Lung microvascular endothelial cell (primary cell): Measurements from ENCODE around the gene GFER. TPM values are rescaled to one million over a fixed set of nuclear protein-coding genes. Genes with fewer than 3 reads are reported as not detected.
"Not testable (repeated sequence)": the region's sequence is repeated elsewhere in the genome, so short reads cannot be mapped to it uniquely, and the experiment has no call there.

ENCODE experiments used
- DNase-seq, 2 donors: peaks; one replicate each; pipeline versions ENCODE4 v3.0.0 to v3.0.0-alpha.2; 2010; ENCODE audit warnings: low read depth in 2 of 2
- total RNA-seq: library from RNA; depleted of rRNA; stranded (reverse); fragments of >200 nt; gene quantifications from 2 replicates; pipeline ENCODE4 v1.2.1, GENCODE V29; 2014

Gene GFER
- total RNA-seq, 1 donor from 2014 or later: 8.1 TPM

- DNase-seq: peak in 1 of 2 donors; percentile 81
Measured at GRCh38 chr16:2005646-2006045, 21.7 kb downstream of the GFER start.

GRCh38 chr16:2006317-2006716 is 22.3 kb downstream of the GFER start:
- no peak for DNase-seq

- no peak for DNase-seq
Measured at GRCh38 chr16:2007081-2007836, 23.3 kb downstream of the GFER start.

GRCh38 chr16:2008009-2008526 is 24.1 kb downstream of the GFER start:
- peak in 1 of 2 donors; percentile 69 for DNase-seq

- peak in 1 of 2 donors; percentile 26 for DNase-seq
Measured at GRCh38 chr16:2008631-2009163, 24.7 kb downstream of the GFER start.

- DNase-seq: no peak
Measured at GRCh38 chr16:2009164-2009711, 25.2 kb downstream of the GFER start.

GRCh38 chr16:2009791-2010510 is 26.0 kb downstream of the GFER start, which contains the start of gene ZNF598:
Gene ZNF598 (minus strand): TSS chr16:2009821.
- peak; percentile 90 to 93 for DNase-seq

GRCh38 chr16:2011726-2012125 is 27.7 kb downstream of the GFER start:
- not testable (repeated sequence) for DNase-seq

- no peak for DNase-seq
Measured at GRCh38 chr16:2013527-2013926, 29.5 kb downstream of the GFER start.

GRCh38 chr16:2015117-2015946 is 31.3 kb downstream of the GFER start:
- DNase-seq: no peak

GRCh38 chr16:2015947-2016208 is 31.9 kb downstream of the GFER start:
- DNase-seq: no peak

GRCh38 chr16:2016407-2016922 is 32.5 kb downstream of the GFER start:
- DNase-seq: no peak

GRCh38 chr16:2019518-2019920 is 35.5 kb downstream of the GFER start, which contains the start of gene NPW:
Gene NPW (plus strand): TSS chr16:2019785.
- DNase-seq: no peak

- DNase-seq: no peak
Measured at GRCh38 chr16:2019921-2020831, 36.2 kb downstream of the GFER start.

GRCh38 chr16:2022723-2023091 is 38.7 kb downstream of the GFER start:
- no peak for DNase-seq

GRCh38 chr16:2023092-2024031 is 39.4 kb downstream of the GFER start:
- DNase-seq: peak; percentile 86 to 94

- no peak for DNase-seq
Measured at GRCh38 chr16:2024032-2024420, 40.0 kb downstream of the GFER start.

- no peak for DNase-seq
Measured at GRCh38 chr16:2025251-2025650, 41.3 kb downstream of the GFER start.

GRCh38 chr16:2025878-2026460 is 42.0 kb downstream of the GFER start:
- DNase-seq: no peak
